Vagina (tissue), 2 donors: ENCODE results near the gene RNF44. TPM values are rescaled to one million over a fixed set of nuclear protein-coding genes. Genes with fewer than 3 reads are reported as not detected.

Source experiments
- DNase-seq, 2 donors: peaks; one replicate each; pipeline ENCODE4 v3.0.0-alpha.2; 2017; ENCODE audit errors: extremely low spot score in 2 of 2
- H3K27ac ChIP-seq: fragments of 200-600 bp; sonication (generic); one replicate; pipeline ENCODE4 v1.5.1; 2019
- H3K27me3 ChIP-seq: fragments of 200-600 bp; sonication (generic); one replicate; pipeline ENCODE4 v1.5.1; 2019
- H3K36me3 ChIP-seq, 2 donors: fragments of 200-600 bp; sonication (generic); one replicate each; pipeline ENCODE4 v1.5.1; 2017 to 2019
- H3K4me1 ChIP-seq: fragments of 200-600 bp; sonication (generic); one replicate; pipeline ENCODE4 v1.5.1; 2019
- H3K4me3 ChIP-seq, 2 donors: fragments of 200-600 bp; sonication (generic); 1 replicate in 1 of 2; 2 replicates in 1 of 2; pipeline ENCODE4 v1.5.1; 2016 to 2019
- H3K9me3 ChIP-seq: fragments of 200-600 bp; sonication (generic); one replicate; pipeline ENCODE4 v1.5.1; 2019
- CTCF ChIP-seq, 3 experiments: fragments of 450-650 bp in 2 of 3; fragments of 200-600 bp in 1 of 3; sonication (generic) in 1 of 3; IDR thresholded peaks; one replicate each; pipeline ENCODE4 v1.5.1; 2017 to 2019; ENCODE audit warnings: antibody characterized with exemption in 3 of 3, mild to moderate bottlenecking in 2 of 3, moderate library complexity in 2 of 3
- POLR2A ChIP-seq, 2 donors: fragments of 450-650 bp; IDR thresholded peaks; one replicate each; pipeline ENCODE4 v1.6.1; 2017; ENCODE audit warnings: antibody characterized with exemption in 2 of 2, mild to moderate bottlenecking in 2 of 2, moderate library complexity in 2 of 2
- POLR2AphosphoS5 ChIP-seq, 2 donors: sonication (generic); formaldehyde crosslinking; IDR thresholded peaks; one replicate each; pipeline ENCODE4 v1.9.0; 2017; ENCODE audit warnings: antibody characterized with exemption in 2 of 2, mild to moderate bottlenecking in 2 of 2, low read depth in 1 of 2; ENCODE audit not compliant: insufficient read depth in 1 of 2
- intact Hi-C: fragments of 100-400 bp; cut with DNase I; formaldehyde crosslinking; loops from one replicate; pipeline ENCODE4 v1.15.1; 2023
- total RNA-seq: library from RNA; depleted of rRNA; stranded (reverse); fragments of >200 nt; gene quantifications from one replicate; pipeline ENCODE4 v1.2.3, GENCODE V29; 2016

RNF44 gene
- 24.6 TPM for total RNA-seq

- Histone ChIP-seq H3K9me3 (no peaks in the 10 kb centered on the region), H3K4me3 (peak within 1 kb of the TSS; percentile 62 to 90), H3K27ac (peak within 1 kb of the TSS; percentile 98), H3K4me1 (peaks cover 66% of the 10 kb centered on the region), H3K27me3 (no peaks in the 10 kb centered on the region), H3K36me3 (peaks cover 0 to 2% of the 10 kb centered on the region in 2 donors)
- intact Hi-C loops = no loop called here
- TF ChIP-seq CTCF (IDR thresholded peaks at IDR 0.05) = no peak
- TF ChIP-seq POLR2A (IDR thresholded peaks at IDR 0.05) = peak in 1 of 2 donors; percentile 61
- peak in 1 of 2 donors; percentile 47 for TF ChIP-seq POLR2AphosphoS5 (IDR thresholded peaks at IDR 0.05; ENCODE audit: insufficient read depth in 1 of 2, low read depth in 1 of 2)
- peak in 1 of 2 donors; percentile 99 for DNase-seq
Measured at GRCh38 chr5:176536902-176537553, at the start of gene RNF44. TSS of gene RNF44 (minus strand) at chr5:176537402. CDS start at chr5:176532472, 4,930 bp downstream.

- no peaks in the 10 kb centered on the region for H3K4me1 ChIP-seq
- TF ChIP-seq POLR2A (IDR thresholded peaks at IDR 0.05) = no peak
- TF ChIP-seq POLR2AphosphoS5 (IDR thresholded peaks at IDR 0.05; ENCODE audit: insufficient read depth in 1 of 2, low read depth in 1 of 2) = no peak
- TF ChIP-seq CTCF (IDR thresholded peaks at IDR 0.05) = no peak
- DNase-seq = no peak
- intact Hi-C loops = no loop called here
- no peaks in the 10 kb centered on the region for H3K27me3 ChIP-seq
- H3K9me3 ChIP-seq = peaks cover 11% of the 10 kb centered on the region
- no peak overlapping the region for H3K4me3 ChIP-seq
- H3K27ac ChIP-seq = no peak overlapping the region
- H3K36me3 ChIP-seq = no peaks in the 10 kb centered on the region
Measured at GRCh38 chr5:176583076-176583475, 45.9 kb upstream of the RNF44 start.

- H3K27me3 ChIP-seq = no peaks in the 10 kb centered on the region
- no peak overlapping the region for H3K27ac ChIP-seq
- DNase-seq = no peak
- TF ChIP-seq CTCF (IDR thresholded peaks at IDR 0.05) = no peak
- TF ChIP-seq POLR2AphosphoS5 (IDR thresholded peaks at IDR 0.05; ENCODE audit: insufficient read depth in 1 of 2, low read depth in 1 of 2) = no peak
- no peak for TF ChIP-seq POLR2A (IDR thresholded peaks at IDR 0.05)
- peaks cover 11% of the 10 kb centered on the region for H3K9me3 ChIP-seq
- H3K4me3 ChIP-seq = no peak overlapping the region
- intact Hi-C loops = no loop called here
- H3K4me1 ChIP-seq = no peaks in the 10 kb centered on the region
- H3K36me3 ChIP-seq = no peaks in the 10 kb centered on the region
Measured at GRCh38 chr5:176581361-176581760, 44.2 kb upstream of the RNF44 start.

- no peaks in the 10 kb centered on the region for H3K27me3 ChIP-seq
- no peak overlapping the region for H3K4me3 ChIP-seq
- no peak overlapping the region for H3K27ac ChIP-seq
- no peaks in the 10 kb centered on the region for H3K36me3 ChIP-seq
- TF ChIP-seq POLR2A (IDR thresholded peaks at IDR 0.05) = no peak
- TF ChIP-seq POLR2AphosphoS5 (IDR thresholded peaks at IDR 0.05; ENCODE audit: insufficient read depth in 1 of 2, low read depth in 1 of 2) = no peak
- TF ChIP-seq CTCF (IDR thresholded peaks at IDR 0.05) = no peak
- H3K9me3 ChIP-seq = no peaks in the 10 kb centered on the region
- no peak for DNase-seq
- H3K4me1 ChIP-seq = no peaks in the 10 kb centered on the region
- intact Hi-C loops = no loop called here
Measured at GRCh38 chr5:176579323-176579722, 42.1 kb upstream of the RNF44 start.

GRCh38 chr5:176578391-176578808 is 41.2 kb upstream of the RNF44 start:
- Histone ChIP-seq H3K27ac (no peak overlapping the region), H3K36me3 (no peaks in the 10 kb centered on the region), H3K27me3 (no peaks in the 10 kb centered on the region), H3K9me3 (no peaks in the 10 kb centered on the region), H3K4me1 (no peaks in the 10 kb centered on the region), H3K4me3 (no peak overlapping the region)
- intact Hi-C loops = no loop called here
- no peak for DNase-seq
- TF ChIP-seq CTCF (IDR thresholded peaks at IDR 0.05) = peak in 2 of 3 experiments; percentile 21 to 36
- no peak for TF ChIP-seq POLR2A (IDR thresholded peaks at IDR 0.05)
